Retina (tissue), 1 donor: ENCODE results near the gene AGPAT3.

ENCODE experiments used
- DNase-seq: peaks from one replicate; pipeline ENCODE4 v3.0.0-alpha.2; 2016

The AGPAT3 gene

DNA sequence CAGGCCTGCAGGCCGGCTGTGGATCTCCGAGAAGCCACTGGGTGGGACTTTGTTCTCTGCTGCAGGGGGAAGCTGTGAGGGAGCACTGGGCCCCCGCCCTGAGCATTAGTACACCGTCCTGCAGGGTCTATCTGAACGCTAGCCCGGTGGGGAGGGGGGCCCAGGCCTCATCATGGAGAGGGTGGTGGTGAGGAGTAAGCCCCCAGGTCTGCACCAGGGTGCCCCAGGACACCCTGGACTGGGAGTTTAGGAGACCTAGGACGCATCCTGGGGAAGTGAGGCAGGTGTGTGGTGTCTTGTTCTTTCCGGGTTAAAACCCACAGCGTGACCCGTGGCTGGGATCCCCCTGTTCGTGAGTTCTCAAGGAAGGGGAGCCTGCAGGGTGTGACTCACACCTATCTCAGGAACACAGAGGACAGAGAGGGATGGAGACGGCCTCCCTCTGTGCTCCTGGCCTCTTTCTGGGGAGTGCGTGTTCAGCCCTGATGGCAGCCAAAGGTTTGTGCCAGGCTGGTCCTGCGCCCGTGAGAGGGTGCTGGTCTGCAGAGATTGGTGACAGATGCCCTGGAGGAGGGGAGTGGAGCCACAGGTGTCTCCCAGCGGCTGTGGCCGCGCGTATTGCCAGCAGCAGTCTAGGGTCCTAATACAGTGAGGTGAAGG lies 44.8 kb downstream of the AGPAT3 start:
- no peak for DNase-seq

GRCh38 chr21:43910460-43910859 lies 45.4 kb downstream of the AGPAT3 start:
- DNase-seq, result no peak

GRCh38 chr21:43911015-43911934 lies 46.3 kb downstream of the AGPAT3 start:
- no peak for DNase-seq

GRCh38 chr21:43911935-43912487 lies 47.0 kb downstream of the AGPAT3 start:
- no peak for DNase-seq

DNA sequence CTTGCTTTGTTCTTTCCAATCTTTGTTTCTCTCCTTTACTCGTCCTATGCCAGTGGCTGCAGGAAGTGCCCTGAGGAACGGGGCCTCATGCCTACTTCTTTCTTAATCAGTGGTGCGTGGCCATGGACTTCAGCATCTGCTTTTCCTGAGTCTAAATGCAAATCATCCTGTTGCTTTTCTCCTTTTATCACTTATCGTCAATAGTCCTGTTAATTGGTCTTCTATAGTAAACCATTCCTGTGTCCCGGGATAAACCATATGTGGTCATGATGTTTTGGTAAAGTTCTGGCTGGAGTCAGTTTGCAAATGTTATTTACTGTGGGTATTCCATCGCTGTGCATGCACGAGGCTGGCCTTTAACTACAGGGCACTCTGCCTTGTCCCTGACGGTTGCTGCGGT lies 47.5 kb downstream of the AGPAT3 start:
- no peak for DNase-seq

- no peak for DNase-seq
Observed at GRCh38 chr21:43912910-43913309, 47.9 kb downstream of the AGPAT3 start.

DNA sequence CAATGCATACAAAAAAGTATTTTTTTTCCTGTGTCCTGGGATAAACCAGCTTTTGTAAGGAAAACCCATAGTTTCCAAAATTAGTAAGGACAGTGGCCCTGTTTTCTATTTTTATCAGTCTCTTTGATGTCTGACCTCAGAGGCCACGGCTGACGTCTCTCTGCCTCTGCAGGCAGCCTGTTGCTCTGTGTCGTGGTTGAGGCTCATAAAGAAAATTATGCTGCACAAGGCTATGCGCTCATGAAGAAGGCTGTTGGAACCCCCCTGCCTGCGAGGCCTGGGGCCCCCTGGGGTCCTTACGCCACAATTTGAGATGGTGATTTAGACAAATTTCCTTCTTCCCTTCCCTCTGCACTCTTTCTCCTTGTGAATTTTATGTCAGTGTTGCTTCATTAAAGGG lies 48.9 kb downstream of the AGPAT3 start:
- no peak for DNase-seq

DNA sequence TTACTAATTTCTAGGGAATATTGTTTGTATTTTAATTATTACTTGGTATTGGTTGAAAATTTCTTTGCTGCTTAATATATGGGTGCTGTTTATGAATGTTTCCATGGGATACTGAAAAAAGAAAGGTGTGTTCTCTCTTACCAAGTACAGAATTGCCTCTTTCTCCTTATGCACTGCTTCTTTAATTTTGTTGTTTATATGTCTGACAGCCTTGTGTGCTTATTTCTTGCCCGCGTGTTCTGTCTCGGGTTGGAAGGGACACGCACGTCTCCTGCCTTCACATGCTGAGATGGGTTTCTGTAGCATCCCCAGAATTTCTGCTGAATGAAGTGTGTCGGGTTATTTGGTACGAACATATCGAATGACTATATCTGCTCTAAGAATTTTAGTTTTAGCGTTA lies 51.1 kb downstream of the AGPAT3 start:
- no peak for DNase-seq

DNA sequence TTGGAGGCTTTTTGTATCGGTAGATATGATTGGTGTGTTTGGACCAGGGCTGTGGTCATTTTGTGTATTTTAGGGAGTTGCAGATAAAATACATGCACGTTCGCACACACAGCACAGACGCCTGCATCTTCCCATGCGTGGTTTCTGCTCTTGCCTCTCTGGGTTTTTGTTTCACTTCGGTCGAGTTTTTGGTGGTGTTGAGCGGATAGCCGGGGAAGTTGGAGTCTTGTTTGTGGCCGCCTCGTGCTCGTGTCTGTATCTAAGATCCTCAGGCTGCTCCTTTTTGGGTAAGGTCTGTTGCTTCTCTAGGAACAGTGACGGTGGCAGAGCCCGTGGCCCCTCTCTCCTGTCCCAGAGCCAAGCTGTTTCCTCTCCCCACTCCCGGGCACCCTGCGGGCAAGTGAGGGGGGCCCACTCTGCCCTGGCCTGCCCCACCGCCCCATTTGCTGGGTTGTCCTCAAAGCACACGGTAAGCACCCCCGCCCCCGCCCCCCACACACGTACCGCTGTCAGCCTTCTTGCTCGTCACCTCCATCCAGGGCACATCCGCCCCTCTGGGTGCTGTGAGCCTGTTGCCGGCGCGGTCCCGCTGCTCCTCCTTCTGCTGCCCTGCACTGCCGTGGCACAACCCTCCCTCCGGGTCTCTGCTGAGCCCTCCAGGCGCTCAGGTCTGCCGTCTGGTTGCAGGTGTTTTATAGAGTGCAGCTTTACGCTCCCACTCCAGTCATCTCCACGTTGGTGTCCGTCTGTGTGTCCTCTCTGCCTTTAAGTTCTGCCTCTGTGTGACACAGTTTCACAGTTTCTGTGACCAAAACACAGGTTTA lies 51.9 kb downstream of the AGPAT3 start:
- no peak for DNase-seq

DNA sequence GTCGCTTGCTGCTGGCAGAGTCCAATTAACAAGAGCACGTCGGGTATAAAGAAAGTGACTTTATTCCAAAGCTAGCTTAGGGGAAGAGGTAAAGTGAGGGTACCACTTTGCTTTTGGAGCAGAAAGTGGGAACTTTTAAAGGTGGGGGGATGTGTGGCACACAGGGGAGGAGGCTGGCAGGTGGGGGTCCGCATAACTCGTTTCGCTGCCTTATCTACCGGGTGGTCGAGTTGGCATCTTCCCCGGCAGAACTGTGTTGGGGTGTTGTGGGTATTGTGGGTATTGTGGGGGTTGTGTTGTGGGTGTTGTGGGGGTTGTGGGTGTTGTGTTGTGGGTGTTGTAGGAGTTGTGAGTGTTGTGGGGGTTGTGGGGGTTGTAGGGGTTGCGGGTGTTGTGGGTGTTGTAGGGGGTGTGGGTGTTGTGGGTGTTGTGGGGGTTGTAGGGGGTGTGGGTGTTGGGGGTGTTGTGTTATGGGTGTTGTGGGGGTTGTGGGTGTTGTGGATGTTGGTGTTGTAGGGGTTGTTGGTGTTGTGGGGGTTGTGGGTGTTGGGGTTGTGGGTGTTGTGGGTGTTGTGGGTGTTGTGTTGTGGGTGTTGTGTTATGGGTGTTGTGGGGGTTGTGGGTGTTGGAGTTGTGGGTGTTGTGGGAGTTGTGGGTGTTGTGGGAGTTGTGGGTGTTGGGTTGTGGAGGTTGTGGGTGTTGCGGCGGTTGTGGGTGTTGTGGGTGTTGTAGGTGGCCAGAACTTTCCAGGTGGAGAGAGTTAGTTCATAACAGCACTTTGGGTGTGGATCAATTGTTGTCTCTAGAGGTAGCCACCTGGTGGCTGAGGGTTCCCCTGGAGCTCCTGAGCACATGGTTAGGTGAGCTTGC lies 52.7 kb downstream of the AGPAT3 start:
- DNase-seq, result no peak

GRCh38 chr21:43918385-43918947 lies 53.4 kb downstream of the AGPAT3 start:
- no peak for DNase-seq

- DNase-seq, result no peak
Observed at GRCh38 chr21:43919283-43919682, 54.3 kb downstream of the AGPAT3 start.

- DNase-seq, result no peak
Observed at GRCh38 chr21:43919871-43920801, 55.1 kb downstream of the AGPAT3 start.

GRCh38 chr21:43921571-43921978 lies 56.6 kb downstream of the AGPAT3 start:
- no peak for DNase-seq

DNA sequence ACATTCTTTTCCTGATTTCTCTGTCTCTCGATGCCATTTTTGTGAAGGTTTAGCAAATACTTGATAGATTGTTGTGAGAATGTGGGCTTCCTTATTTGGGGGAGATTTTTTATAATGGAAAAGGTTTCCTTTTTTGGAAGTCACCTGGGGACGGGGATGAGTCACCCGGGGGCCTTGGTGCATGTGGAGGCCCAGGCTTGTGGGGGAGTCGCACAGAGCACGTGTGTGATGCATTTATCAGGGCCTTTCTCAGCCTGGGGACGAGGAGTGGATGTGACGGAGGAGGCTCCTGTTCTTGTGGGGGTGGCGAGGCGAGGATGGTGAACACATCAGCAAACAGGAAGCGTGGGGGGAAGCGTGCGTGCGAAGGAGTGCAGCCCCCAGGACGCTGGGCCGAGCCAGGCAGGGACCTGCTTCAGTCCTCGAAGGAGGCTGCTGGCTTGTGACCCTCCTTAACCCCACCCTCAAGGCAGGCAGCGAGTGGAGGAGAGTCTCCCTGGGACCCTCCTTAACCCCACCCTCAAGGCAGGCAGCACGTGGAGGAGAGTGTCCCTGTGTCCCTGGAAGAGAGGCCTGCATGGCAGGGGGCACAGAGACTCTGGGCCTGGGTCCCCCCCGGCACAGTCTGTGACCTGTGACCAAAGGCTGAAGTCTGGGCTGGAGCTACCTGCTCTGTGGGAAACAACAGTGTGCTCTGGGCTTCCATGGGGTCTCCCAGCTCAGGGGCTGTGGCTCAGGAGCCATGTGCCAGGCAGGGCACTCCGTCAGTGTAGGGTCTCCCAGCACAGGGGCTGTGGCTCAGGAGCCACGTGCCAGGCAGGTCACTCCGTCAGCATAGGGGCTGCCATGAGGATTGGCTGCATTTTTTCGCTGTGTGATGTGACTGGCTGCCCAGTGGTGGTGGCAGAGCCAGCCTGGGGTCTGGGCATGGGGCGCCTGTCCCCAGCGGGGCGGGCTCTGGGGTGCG lies 57.2 kb downstream of the AGPAT3 start:
- DNase-seq, result no peak

DNA sequence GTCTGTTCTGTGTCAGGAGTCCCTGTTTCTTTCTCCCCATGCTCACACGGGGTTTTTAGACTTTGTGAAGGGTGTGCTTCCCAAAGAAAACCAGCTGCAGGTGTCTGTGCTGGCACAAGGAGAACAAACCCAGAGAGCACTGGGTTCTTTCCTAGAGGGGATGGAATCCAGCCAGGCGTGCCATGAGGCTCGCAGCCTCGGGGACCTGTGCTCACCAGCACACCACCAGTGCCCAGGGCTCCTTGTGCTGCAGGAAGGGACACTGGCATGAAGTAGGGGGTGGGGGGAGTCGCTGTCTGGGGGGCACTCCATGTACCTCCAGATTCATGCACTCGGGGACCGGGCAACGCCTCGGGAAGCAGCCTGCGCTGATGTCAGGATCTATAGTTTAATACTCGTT lies 57.9 kb downstream of the AGPAT3 start:
- DNase-seq, result no peak

- DNase-seq, result no peak
Observed at GRCh38 chr21:43923391-43923790, 58.4 kb downstream of the AGPAT3 start.

DNA sequence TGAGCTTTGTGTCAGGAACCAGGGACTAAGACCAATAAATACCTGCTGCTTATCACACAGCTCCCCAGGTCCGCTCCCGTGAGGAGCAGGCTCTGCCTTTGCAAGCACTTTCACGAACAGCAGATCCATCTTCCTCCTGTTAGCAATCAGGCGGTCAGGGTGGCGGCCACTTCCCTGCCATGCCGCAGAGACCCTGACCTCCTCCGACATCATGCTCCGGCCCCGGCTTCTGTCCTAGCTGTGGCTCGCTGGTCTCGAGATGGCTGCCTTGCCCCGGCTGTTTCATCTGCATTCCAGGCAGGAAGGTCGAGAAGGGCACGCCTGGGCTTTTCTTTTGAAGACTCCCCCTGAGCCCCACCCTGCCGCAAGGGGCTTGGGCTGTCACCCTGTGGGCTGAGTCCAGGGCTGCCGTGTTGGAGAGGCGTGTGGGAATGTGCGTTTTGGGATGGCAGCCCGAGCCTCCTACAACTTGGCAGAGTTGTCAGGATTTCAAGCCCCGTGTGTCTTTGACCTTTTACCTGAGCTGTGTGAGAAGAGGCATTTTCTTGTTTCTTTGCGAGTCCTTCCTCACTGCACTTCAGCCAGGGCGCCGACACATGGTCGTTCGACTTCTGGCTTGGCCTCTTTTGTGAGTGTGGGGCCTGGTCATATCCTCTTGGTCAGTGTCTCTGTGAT lies 59.5 kb downstream of the AGPAT3 start:
- no peak for DNase-seq

GRCh38 chr21:43925096-43925481 lies 60.1 kb downstream of the AGPAT3 start:
- DNase-seq, result no peak
